GM12878 (cell line): ENCODE data around the gene CSTB. TPM values are rescaled to one million over a fixed set of nuclear protein-coding genes. Genes with fewer than 3 reads are reported as not detected.

Source experiments
- ATF7 ChIP-seq: fragments of 450-650 bp; IDR thresholded peaks from 2 replicates; pipeline ENCODE4 v1.6.1; 2016; ENCODE audit warnings: low read depth, mild to moderate bottlenecking
- BHLHE40 ChIP-seq, 2 experiments: fragments of 450-650 bp in 1 of 2; IDR thresholded peaks; 2 replicates each; pipeline ENCODE4 v1.6.1; 2011 to 2017; ENCODE audit warnings: low read depth in 2 of 2, borderline replicate concordance in 1 of 2, improper control_type of control experiment in 1 of 2, low read length in 1 of 2, mild to moderate bottlenecking in 1 of 2
- CBFB ChIP-seq: IDR thresholded peaks from 2 replicates; pipeline ENCODE4 v1.6.1; 2016; ENCODE audit warnings: antibody characterized with exemption, low read depth
- CHD1 ChIP-seq: IDR thresholded peaks from 2 replicates; pipeline ENCODE4 v1.6.1; 2012; ENCODE audit warnings: low read depth, low read length, improper control_type of control experiment
- DPF2 ChIP-seq: fragments of 450-650 bp; IDR thresholded peaks from 2 replicates; pipeline ENCODE4 v1.6.1; 2017; ENCODE audit warnings: mild to moderate bottlenecking
- EGR1 ChIP-seq, 2 experiments: IDR thresholded peaks; 1 replicate in 1 of 2; 2 replicates in 1 of 2; pipeline ENCODE4 v1.6.1; 2011 to 2012; ENCODE audit warnings: low read depth in 2 of 2, low read length in 2 of 2, borderline replicate concordance in 1 of 2, mild to moderate bottlenecking in 1 of 2, moderate library complexity in 1 of 2
- EZH2 ChIP-seq: IDR thresholded peaks from 2 replicates; pipeline ENCODE4 v1.6.1; 2012; ENCODE audit warnings: low read depth, mild to moderate bottlenecking, control low read depth, inconsistent platforms, low read length, borderline replicate concordance; ENCODE audit not compliant: control insufficient read depth
- FOXM1 ChIP-seq: IDR thresholded peaks from 2 replicates; pipeline ENCODE4 v1.6.1; 2012; ENCODE audit warnings: low read depth, mild to moderate bottlenecking, inconsistent platforms, low read length, moderate library complexity
- IKZF1 ChIP-seq: fragments of 450-650 bp; conservative IDR thresholded peaks from 2 replicates; pipeline ENCODE4 v1.6.1; 2017; ENCODE audit warnings: antibody characterized with exemption, mild to moderate bottlenecking
- IKZF2 ChIP-seq, 2 experiments: fragments of 450-650 bp; IDR thresholded peaks; 2 replicates each; pipeline ENCODE4 v1.6.1; 2017; ENCODE audit warnings: mild to moderate bottlenecking in 2 of 2, moderate library complexity in 2 of 2
- MTA3 ChIP-seq: IDR thresholded peaks from 2 replicates; pipeline ENCODE4 v1.6.1; 2012; ENCODE audit warnings: low read length, inconsistent platforms, borderline replicate concordance
- MXI1 ChIP-seq: fragments of 150-350 bp; IDR thresholded peaks from 2 replicates; pipeline ENCODE4 v1.6.1; 2011; ENCODE audit warnings: low read depth, mild to moderate bottlenecking, inconsistent platforms, low read length, improper control_type of control experiment
- PAX8 ChIP-seq: fragments of 450-650 bp; IDR thresholded peaks from 2 replicates; pipeline ENCODE4 v1.6.1; 2017; ENCODE audit warnings: mild to moderate bottlenecking, moderate library complexity
- POLR2A ChIP-seq: IDR thresholded peaks from 2 replicates; pipeline ENCODE4 v1.6.1; 2011; ENCODE audit warnings: low read depth, mild to moderate bottlenecking, low read length
- RAD21 ChIP-seq: IDR thresholded peaks from 2 replicates; pipeline ENCODE4 v1.6.1; 2011; ENCODE audit warnings: mild to moderate bottlenecking, low read depth, low read length, moderate library complexity; ENCODE audit not compliant: insufficient read depth
- RAD51 ChIP-seq: fragments of 450-650 bp; IDR thresholded peaks from 2 replicates; pipeline ENCODE4 v1.6.1; 2016; ENCODE audit warnings: moderate library complexity, mild to moderate bottlenecking, inconsistent platforms
- RBBP5 ChIP-seq: fragments of 200-600 bp; sonication (generic); conservative IDR thresholded peaks from 2 replicates; pipeline ENCODE4 v1.6.1; 2016
- SIN3A ChIP-seq: IDR thresholded peaks from 2 replicates; pipeline ENCODE4 v1.6.1; 2012; ENCODE audit warnings: low read depth, low read length, improper control_type of control experiment
- SUPT20H ChIP-seq: IDR thresholded peaks from 2 replicates; pipeline ENCODE4 v1.6.1; 2011; ENCODE audit warnings: low read depth, mild to moderate bottlenecking, low read length, moderate library complexity, borderline replicate concordance; ENCODE audit not compliant: control insufficient read depth
- WRNIP1 ChIP-seq: IDR thresholded peaks from 2 replicates; pipeline ENCODE4 v1.6.1; 2011; ENCODE audit warnings: low read depth, low read length, improper control_type of control experiment, borderline replicate concordance
- ZBED1 ChIP-seq: IDR thresholded peaks from 2 replicates; pipeline ENCODE4 v1.6.1; 2016; ENCODE audit warnings: borderline replicate concordance
- ZBTB40 ChIP-seq: fragments of 450-650 bp; IDR thresholded peaks from 2 replicates; pipeline ENCODE4 v1.6.1; 2016; ENCODE audit warnings: mild to moderate bottlenecking, moderate library complexity, borderline replicate concordance
- ZNF687 ChIP-seq: fragments of 450-650 bp; IDR thresholded peaks from 2 replicates; pipeline ENCODE4 v1.6.1; 2017; ENCODE audit warnings: mild to moderate bottlenecking, moderate library complexity
- ZSCAN29 ChIP-seq: fragments of 450-650 bp; IDR thresholded peaks from 2 replicates; pipeline ENCODE4 v1.6.1; 2017; ENCODE audit warnings: mild to moderate bottlenecking, moderate library complexity
- ZZZ3 ChIP-seq: IDR thresholded peaks from 2 replicates; pipeline ENCODE4 v1.6.1; 2011; ENCODE audit warnings: low read depth; ENCODE audit not compliant: control insufficient read depth, insufficient read length
- polyA plus RNA-seq, 11 experiments: library from polyadenylated mRNA; depleted of rRNA in 4 of 11; unstranded in 6 of 11; stranded (reverse) in 5 of 11; fragments of >200 nt; fragmentation: Nextera tagmentation in 4 of 11; fragmentation: Illumina TruSeq in 1 of 11; extraction: Ambion mirVana in 4 of 11; extraction: Trizol in 1 of 11; gene quantifications; 1 replicate in 1 of 11; 2 replicates in 10 of 11; pipeline versions ENCODE4 v1.2.1 to v1.2.3, GENCODE V29; 2011 to 2016; ENCODE audit warnings: inconsistent platforms in 2 of 11, missing spikeins in 2 of 11, low read depth in 1 of 11
- total RNA-seq, 4 experiments: library from RNA; depleted of rRNA in 3 of 4; stranded (reverse); fragments of >200 nt in 3 of 4; fragmentation: Illumina TruSeq in 1 of 4; extraction: Trizol in 1 of 4; gene quantifications; 2 replicates each; pipeline versions ENCODE4 v1.2.1 to v1.2.3, GENCODE V29; 2013 to 2021

The CSTB gene
- total and polyA plus RNA-seq, 10 of the 15 experiments (the other 5 are each of a cell fraction or from before 2014, with no cell fraction given): 12.5 to 82.7 (median 41.9) TPM

- TF ChIP-seq ZZZ3 (no peak), MTA3 (no peak), ZNF687 (peak; percentile 89), WRNIP1 (no peak), ZBED1 (peak; percentile 61; the same call in 1 of the 2 replicates), SIN3A (0 out of 2 replicates have a peak, but pooled peaks have one; percentile 64), RBBP5 (no peak), CHD1 (no peak), EZH2 (no peak), SUPT20H (no peak), ATF7 (peak; percentile 88), ZBTB40 (no peak), DPF2 (0 out of 2 replicates have a peak, but pooled peaks have one; percentile 39), BHLHE40 (IDR thresholded peaks at IDR 0.05; ENCODE audit: borderline replicate concordance in 1 of 2, low read depth in 2 of 2, low read length in 1 of 2) (peak; percentile 99 to 100), FOXM1 (no peak), POLR2A (no peak), CBFB (no peak), MXI1 (peak; percentile 97), EGR1 (IDR thresholded peaks at IDR 0.05; ENCODE audit: borderline replicate concordance in 1 of 2, low read depth in 2 of 2, low read length in 2 of 2) (no peak), RAD21 (no peak), PAX8 (peak; percentile 94), IKZF2 (IDR thresholded peaks at IDR 0.05) (peak; percentile 89 to 92), ZSCAN29 (no peak), RAD51 (peak; percentile 67; the same call in 1 of the 2 replicates), IKZF1 (peak; percentile 77; the same call in 1 of the 2 replicates)
Measured at GRCh38 chr21:43805275-43805800, 29.2 kb upstream of the CSTB start (continued).
